Astrocyte of the spinal cord (primary cell): Measurements from ENCODE around the gene CD180.

Source experiments
- DNase-seq: peaks from one replicate; pipeline ENCODE4 v3.0.0; 2011; ENCODE audit warnings: low read depth, low spot score
- H3K4me3 ChIP-seq: 2 replicates; pipeline ENCODE4 v1.5.1; 2011; ENCODE audit warnings: low read depth, mild to moderate bottlenecking, low read length, moderate library complexity
- in situ Hi-C: cut with HindIII; loops from 2 replicates; pipeline ENCODE4 v1.10.0; 2017; ENCODE audit warnings: low sequenced_read_pairs
- TF ChIP-seq, protein P1 (sequence below): IDR thresholded peaks from 2 replicates; pipeline ENCODE4 v1.5.1; 2012; ENCODE audit warnings: low read depth, mild to moderate bottlenecking, low read length, inconsistent platforms

Gene CD180

GRCh38 chr5:67152400-67152799 lies 44.2 kb downstream of the CD180 start:
- DNase-seq = no peak
- TF ChIP-seq, protein P1, sequence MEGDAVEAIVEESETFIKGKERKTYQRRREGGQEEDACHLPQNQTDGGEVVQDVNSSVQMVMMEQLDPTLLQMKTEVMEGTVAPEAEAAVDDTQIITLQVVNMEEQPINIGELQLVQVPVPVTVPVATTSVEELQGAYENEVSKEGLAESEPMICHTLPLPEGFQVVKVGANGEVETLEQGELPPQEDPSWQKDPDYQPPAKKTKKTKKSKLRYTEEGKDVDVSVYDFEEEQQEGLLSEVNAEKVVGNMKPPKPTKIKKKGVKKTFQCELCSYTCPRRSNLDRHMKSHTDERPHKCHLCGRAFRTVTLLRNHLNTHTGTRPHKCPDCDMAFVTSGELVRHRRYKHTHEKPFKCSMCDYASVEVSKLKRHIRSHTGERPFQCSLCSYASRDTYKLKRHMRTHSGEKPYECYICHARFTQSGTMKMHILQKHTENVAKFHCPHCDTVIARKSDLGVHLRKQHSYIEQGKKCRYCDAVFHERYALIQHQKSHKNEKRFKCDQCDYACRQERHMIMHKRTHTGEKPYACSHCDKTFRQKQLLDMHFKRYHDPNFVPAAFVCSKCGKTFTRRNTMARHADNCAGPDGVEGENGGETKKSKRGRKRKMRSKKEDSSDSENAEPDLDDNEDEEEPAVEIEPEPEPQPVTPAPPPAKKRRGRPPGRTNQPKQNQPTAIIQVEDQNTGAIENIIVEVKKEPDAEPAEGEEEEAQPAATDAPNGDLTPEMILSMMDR = no peak
- in situ Hi-C loops = no loop called here
- H3K4me3 ChIP-seq = no peak overlapping the region

GRCh38 chr5:67149951-67150523 lies 46.6 kb downstream of the CD180 start:
- in situ Hi-C loops = no loop called here
- DNase-seq = peak; percentile 42
- TF ChIP-seq, protein P1 = peak; percentile 75
- H3K4me3 ChIP-seq = no peak overlapping the region

GRCh38 chr5:67149057-67149950 lies 47.3 kb downstream of the CD180 start:
- no peak overlapping the region for H3K4me3 ChIP-seq
- TF ChIP-seq, protein P1 = no peak
- no peak for DNase-seq
- in situ Hi-C loops = no loop called here

DNA sequence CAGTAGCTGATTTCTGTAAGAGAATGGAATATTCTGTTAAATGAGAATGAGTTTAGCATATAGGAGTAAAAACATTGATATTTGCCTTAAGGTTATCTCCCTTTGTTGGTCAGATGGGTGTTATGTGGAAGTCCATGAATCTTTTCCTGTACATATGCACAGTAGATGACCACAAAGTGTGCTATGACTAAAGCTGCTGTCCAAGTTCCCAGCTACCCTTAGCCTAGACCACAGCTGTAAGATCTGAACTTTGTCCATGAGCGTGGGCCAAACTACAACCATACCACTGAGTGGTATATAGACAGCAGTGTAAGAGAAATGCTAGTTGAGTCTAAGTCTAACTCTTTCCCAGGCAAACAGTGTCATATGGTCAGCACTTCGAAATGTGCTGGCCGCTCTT lies 48.8 kb downstream of the CD180 start:
- in situ Hi-C loops = no loop called here
- peak; percentile 66 for DNase-seq
- H3K4me3 ChIP-seq = no peak overlapping the region
- TF ChIP-seq, protein P1 = no peak

DNA sequence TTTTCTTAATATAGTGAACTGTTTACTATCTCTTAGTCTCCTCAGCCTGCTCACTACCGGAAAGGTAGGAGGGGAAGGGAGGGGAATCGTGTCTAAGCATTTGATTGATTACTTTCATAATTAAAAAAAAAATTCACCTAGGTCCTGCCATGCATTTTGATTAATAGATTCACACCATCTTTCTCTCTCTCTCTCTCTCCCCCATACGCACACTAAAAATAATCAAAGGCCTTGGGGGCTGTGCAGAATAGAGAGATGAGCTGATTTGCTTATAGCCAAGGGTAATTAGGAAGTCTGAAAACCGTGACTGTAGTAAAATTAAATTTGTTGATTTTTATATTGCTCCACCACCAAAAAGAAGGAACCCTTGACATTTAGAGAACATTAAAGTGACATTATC lies 49.6 kb downstream of the CD180 start:
- in situ Hi-C loops = no loop called here
- TF ChIP-seq, protein P1 = no peak
- H3K4me3 ChIP-seq = no peak overlapping the region
- no peak for DNase-seq

GRCh38 chr5:67146574-67146973 lies 50.0 kb downstream of the CD180 start:
- H3K4me3 ChIP-seq = no peak overlapping the region
- in situ Hi-C loops = no loop called here
- DNase-seq = no peak
- TF ChIP-seq, protein P1 = no peak
